ENCODE measurements around the gene MED9.

The MED9 gene

DNA sequence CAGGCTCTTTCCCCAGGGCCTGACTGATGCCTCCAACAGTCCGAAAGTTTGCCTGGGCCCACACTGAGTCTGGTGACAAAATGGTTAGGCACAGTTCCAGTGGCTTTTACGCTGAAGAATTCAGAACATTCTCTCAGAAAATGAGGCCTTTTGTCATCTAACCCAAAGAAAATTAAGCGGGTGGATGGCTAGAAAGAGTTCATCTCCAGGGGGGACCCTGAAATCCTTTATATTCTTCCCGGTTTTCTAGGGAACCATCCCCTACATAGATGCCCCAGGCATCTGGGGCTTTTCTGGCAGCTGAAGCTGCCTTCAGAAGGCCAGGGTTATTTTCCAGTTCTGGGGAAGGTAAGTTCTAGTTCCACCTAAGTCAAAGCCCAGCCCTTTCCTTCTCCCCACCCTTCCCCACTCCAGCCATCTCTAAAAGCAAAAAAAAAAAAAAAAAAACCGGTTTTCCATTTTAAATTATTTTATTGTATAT, 17.2 kb downstream of the MED9 start:
- H2AK5ac ChIP-seq (ENCODE audit: low read length) = no peak overlapping the region
- no peak overlapping the region for H3K23ac ChIP-seq (ENCODE audit: low read length)
- H3K4me2 ChIP-seq (ENCODE audit: low read length) = no peak overlapping the region
- no peaks in the 10 kb centered on the region for H3K9me3 ChIP-seq (ENCODE audit: insufficient read depth, low read depth, low read length)
- H4K8ac ChIP-seq (ENCODE audit: low read depth, low read length) = no peak overlapping the region
- H4K91ac ChIP-seq (ENCODE audit: low read depth, low read length) = no peak overlapping the region
- H3K27ac ChIP-seq (ENCODE audit: low read depth, low read length) = no peak overlapping the region
- H2AFZ ChIP-seq (ENCODE audit: insufficient read depth, low read length, poor library complexity) = no peak overlapping the region
- peaks cover 10 to 19% of the 10 kb centered on the region in 2 experiments for H3K4me1 ChIP-seq (ENCODE audit: control insufficient read depth in 1 of 2, insufficient read depth in 2 of 2, low read length in 2 of 2)
- no CpG with 5 or more reads among the region's 5 CpGs for WGBS (ENCODE audit: extremely low coverage, insufficient coverage, insufficient read length)
- no peak overlapping the region for H3K14ac ChIP-seq (ENCODE audit: low read length)
- H3K18ac ChIP-seq (ENCODE audit: low read length) = no peak overlapping the region
- no peak overlapping the region for H3K9ac ChIP-seq (ENCODE audit: low read length)
- no peak overlapping the region for H3K4ac ChIP-seq (ENCODE audit: low read depth, low read length)
- H3K27me3 ChIP-seq (ENCODE audit: insufficient read depth, low read length) = peaks cover 17% of the 10 kb centered on the region
- no peaks in the 10 kb centered on the region for H3K79me2 ChIP-seq (ENCODE audit: control insufficient read depth, insufficient read depth, low read length, poor library complexity)
- peaks cover 15 to 22% of the 10 kb centered on the region in 2 experiments for H3K36me3 ChIP-seq (ENCODE audit: control insufficient read depth in 1 of 2, insufficient read depth in 2 of 2, low read length in 2 of 2)
- H4K12ac ChIP-seq (ENCODE audit: low read depth, low read length) = no peak overlapping the region
- no peak overlapping the region for H3K4me3 ChIP-seq (ENCODE audit: low read depth, low read length)
- H2BK5ac ChIP-seq (ENCODE audit: low read depth, low read length, poor library complexity) = no peak overlapping the region
- H2BK12ac ChIP-seq (ENCODE audit: low read length) = no peak overlapping the region
- H2BK120ac ChIP-seq (ENCODE audit: insufficient read depth, low read length, poor library complexity) = no peak overlapping the region
- no peak for DNase-seq
- no peaks in the 10 kb centered on the region for H3K79me1 ChIP-seq (ENCODE audit: low read length)

DNA sequence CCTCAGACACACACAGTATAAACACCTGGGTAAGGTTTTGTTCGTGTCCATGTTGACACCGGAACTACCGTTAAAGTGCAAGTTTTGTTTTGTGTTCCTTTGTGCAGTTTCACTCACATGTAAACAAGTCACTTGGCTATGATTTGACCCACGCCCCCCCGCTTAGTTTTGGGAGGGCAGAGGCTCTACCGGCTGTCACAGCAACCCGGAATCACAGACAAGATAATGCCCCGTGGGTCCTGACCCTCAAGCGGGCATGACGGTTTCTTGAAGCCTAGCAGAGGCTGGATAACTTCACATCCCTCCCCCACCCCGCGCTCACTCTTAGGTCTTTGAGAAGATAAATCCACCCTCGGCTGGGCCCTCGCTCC, 17.7 kb downstream of the MED9 start:
- H3K36me3 ChIP-seq (ENCODE audit: control insufficient read depth in 1 of 2, insufficient read depth in 2 of 2, low read length in 2 of 2) = peaks cover 15 to 22% of the 10 kb centered on the region in 2 experiments
- DNase-seq = peak in 1 of 2 donors; percentile 3
- H3K4me2 ChIP-seq (ENCODE audit: low read length) = peak overlapping the region; percentile 61
- no peak overlapping the region for H3K4ac ChIP-seq (ENCODE audit: low read depth, low read length)
- no peak overlapping the region for H2AFZ ChIP-seq (ENCODE audit: insufficient read depth, low read length, poor library complexity)
- no peak overlapping the region for H2BK12ac ChIP-seq (ENCODE audit: low read length)
- H4K91ac ChIP-seq (ENCODE audit: low read depth, low read length) = no peak overlapping the region
- H3K79me1 ChIP-seq (ENCODE audit: low read length) = no peaks in the 10 kb centered on the region
- no peaks in the 10 kb centered on the region for H3K79me2 ChIP-seq (ENCODE audit: control insufficient read depth, insufficient read depth, low read length, poor library complexity)
- no peak overlapping the region for H4K8ac ChIP-seq (ENCODE audit: low read depth, low read length)
- no peak overlapping the region for H3K9ac ChIP-seq (ENCODE audit: low read length)
- no peak overlapping the region for H4K12ac ChIP-seq (ENCODE audit: low read depth, low read length)
- H3K27me3 ChIP-seq (ENCODE audit: insufficient read depth, low read length) = peaks cover 17% of the 10 kb centered on the region
- H3K4me1 ChIP-seq (ENCODE audit: control insufficient read depth in 1 of 2, insufficient read depth in 2 of 2, low read length in 2 of 2) = peaks cover 10 to 19% of the 10 kb centered on the region in 2 experiments
- H3K27ac ChIP-seq (ENCODE audit: low read depth, low read length) = no peak overlapping the region
- no CpG with 5 or more reads among the region's 14 CpGs for WGBS (ENCODE audit: extremely low coverage, insufficient coverage, insufficient read length)
- no peak overlapping the region for H2BK5ac ChIP-seq (ENCODE audit: low read depth, low read length, poor library complexity)
- no peaks in the 10 kb centered on the region for H3K9me3 ChIP-seq (ENCODE audit: insufficient read depth, low read depth, low read length)
- no peak overlapping the region for H2AK5ac ChIP-seq (ENCODE audit: low read length)
- H2BK120ac ChIP-seq (ENCODE audit: insufficient read depth, low read length, poor library complexity) = no peak overlapping the region
- no peak overlapping the region for H3K4me3 ChIP-seq (ENCODE audit: low read depth, low read length)
- no peak overlapping the region for H3K14ac ChIP-seq (ENCODE audit: low read length)
- no peak overlapping the region for H3K18ac ChIP-seq (ENCODE audit: low read length)
- no peak overlapping the region for H3K23ac ChIP-seq (ENCODE audit: low read length)

DNA sequence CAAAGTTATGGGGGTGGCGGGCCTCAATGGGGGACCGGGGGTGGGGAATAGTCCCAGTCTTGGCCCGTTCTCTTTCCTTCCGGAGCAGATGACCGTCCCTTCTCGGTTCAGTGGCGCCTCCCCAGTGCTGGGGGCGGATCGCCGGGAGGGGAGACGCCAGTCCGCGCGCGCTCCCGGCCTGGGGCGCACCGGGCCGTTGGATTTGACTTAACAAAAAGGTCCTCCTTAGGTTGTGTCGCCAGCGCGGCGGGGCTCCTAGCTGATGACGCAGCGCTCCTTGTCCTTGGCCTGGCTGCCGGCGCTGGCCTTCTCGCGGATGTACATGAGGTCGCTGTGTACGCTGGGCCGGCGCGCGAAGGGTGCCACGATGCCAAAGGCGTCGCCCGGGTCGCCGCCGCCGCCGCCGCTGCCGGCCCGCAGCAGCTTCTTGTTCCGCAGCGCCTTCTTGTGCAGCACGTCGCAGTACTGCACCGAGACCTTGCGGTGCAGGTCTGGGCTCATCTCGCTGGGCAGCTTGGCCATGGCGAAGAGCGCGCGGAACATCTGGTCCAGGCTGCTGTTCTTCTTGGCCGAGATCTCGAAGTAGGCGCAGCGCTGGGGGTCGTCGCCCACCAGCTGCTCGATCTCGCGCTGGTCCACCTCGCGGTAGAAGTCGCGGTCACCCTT, 18.2 kb downstream of the MED9 start:
- peak; percentile 45 to 56 for DNase-seq

DNA sequence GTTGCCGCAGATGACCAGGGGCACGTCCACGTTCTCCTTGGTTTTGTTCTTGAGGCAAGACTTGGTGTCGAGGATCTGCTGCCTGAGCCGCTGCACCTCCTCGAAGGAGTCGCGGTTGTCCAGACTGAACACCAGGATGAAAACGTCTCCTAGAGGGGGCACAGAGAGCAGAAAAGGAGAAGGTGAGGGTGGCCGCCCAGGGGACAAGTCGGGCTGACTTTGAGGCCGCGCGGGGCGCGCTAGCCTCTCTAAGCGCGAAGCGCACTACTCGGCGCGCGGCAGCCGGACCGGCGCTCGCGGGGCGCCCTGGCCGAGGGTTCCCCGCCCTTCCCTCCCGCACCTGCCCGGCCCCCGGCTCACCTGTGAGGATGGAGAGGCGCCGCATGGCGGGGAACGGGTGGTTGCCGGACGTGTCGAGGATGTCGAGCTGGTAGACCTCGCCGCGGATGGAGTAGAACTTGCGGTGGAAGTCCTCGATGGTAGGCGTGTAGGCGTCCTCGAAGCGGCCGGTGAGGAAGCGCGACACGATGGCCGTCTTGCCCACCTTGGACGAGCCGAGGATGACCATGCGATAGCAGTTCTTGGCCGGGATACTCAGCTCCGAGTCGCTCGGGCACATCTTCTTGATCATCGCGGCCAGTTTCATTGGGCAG, 18.9 kb downstream of the MED9 start:
- no peak overlapping the region for H2BK5ac ChIP-seq (ENCODE audit: low read depth, low read length, poor library complexity)
- H4K12ac ChIP-seq (ENCODE audit: low read depth, low read length) = no peak overlapping the region
- no peak overlapping the region for H2BK12ac ChIP-seq (ENCODE audit: low read length)
- H3K79me1 ChIP-seq (ENCODE audit: low read length) = no peaks in the 10 kb centered on the region
- peak overlapping the region; percentile 79 for H3K4me2 ChIP-seq (ENCODE audit: low read length)
- H2BK120ac ChIP-seq (ENCODE audit: insufficient read depth, low read length, poor library complexity) = no peak overlapping the region
- peaks cover 10 to 19% of the 10 kb centered on the region in 2 experiments for H3K4me1 ChIP-seq (ENCODE audit: control insufficient read depth in 1 of 2, insufficient read depth in 2 of 2, low read length in 2 of 2)
- H2AFZ ChIP-seq (ENCODE audit: insufficient read depth, low read length, poor library complexity) = no peak overlapping the region
- no peak overlapping the region for H3K18ac ChIP-seq (ENCODE audit: low read length)
- H3K14ac ChIP-seq (ENCODE audit: low read length) = no peak overlapping the region
- no peak overlapping the region for H3K9ac ChIP-seq (ENCODE audit: low read length)
- H4K91ac ChIP-seq (ENCODE audit: low read depth, low read length) = no peak overlapping the region
- WGBS (ENCODE audit: extremely low coverage, insufficient coverage, insufficient read length) = no CpG with 5 or more reads among the region's 65 CpGs
- no peak overlapping the region for H4K8ac ChIP-seq (ENCODE audit: low read depth, low read length)
- H2AK5ac ChIP-seq (ENCODE audit: low read length) = no peak overlapping the region
- H3K4ac ChIP-seq (ENCODE audit: low read depth, low read length) = no peak overlapping the region
- H3K27ac ChIP-seq (ENCODE audit: low read depth, low read length) = no peak overlapping the region
- peaks cover 15 to 22% of the 10 kb centered on the region in 2 experiments for H3K36me3 ChIP-seq (ENCODE audit: control insufficient read depth in 1 of 2, insufficient read depth in 2 of 2, low read length in 2 of 2)
- H3K27me3 ChIP-seq (ENCODE audit: insufficient read depth, low read length) = peaks cover 17% of the 10 kb centered on the region
- H3K9me3 ChIP-seq (ENCODE audit: insufficient read depth, low read depth, low read length) = peaks cover 2% of the 10 kb centered on the region
- H3K23ac ChIP-seq (ENCODE audit: low read length) = no peak overlapping the region
- peak overlapping the region; percentile 54 for H3K4me3 ChIP-seq (ENCODE audit: low read depth, low read length)
- H3K79me2 ChIP-seq (ENCODE audit: control insufficient read depth, insufficient read depth, low read length, poor library complexity) = no peaks in the 10 kb centered on the region
- peak in 1 of 2 donors; percentile 27 for DNase-seq

More for the DNA sequence above, 18.2 kb downstream of the MED9 start:
- no peak overlapping the region for H2BK5ac ChIP-seq (ENCODE audit: low read depth, low read length, poor library complexity)
- H3K18ac ChIP-seq (ENCODE audit: low read length) = no peak overlapping the region
- no CpG with 5 or more reads among the region's 71 CpGs for WGBS (ENCODE audit: extremely low coverage, insufficient coverage, insufficient read length)
- H4K8ac ChIP-seq (ENCODE audit: low read depth, low read length) = no peak overlapping the region
- H3K4me3 ChIP-seq (ENCODE audit: low read depth, low read length) = peak overlapping the region; percentile 54
- H3K23ac ChIP-seq (ENCODE audit: low read length) = no peak overlapping the region
- no peak overlapping the region for H4K91ac ChIP-seq (ENCODE audit: low read depth, low read length)
- H2AK5ac ChIP-seq (ENCODE audit: low read length) = no peak overlapping the region
- peaks cover 17% of the 10 kb centered on the region for H3K27me3 ChIP-seq (ENCODE audit: insufficient read depth, low read length)
- peaks cover 10 to 19% of the 10 kb centered on the region in 2 experiments for H3K4me1 ChIP-seq (ENCODE audit: control insufficient read depth in 1 of 2, insufficient read depth in 2 of 2, low read length in 2 of 2)
- no peak overlapping the region for H3K4ac ChIP-seq (ENCODE audit: low read depth, low read length)
- H3K4me2 ChIP-seq (ENCODE audit: low read length) = peak overlapping the region; percentile 61
- H3K9ac ChIP-seq (ENCODE audit: low read length) = no peak overlapping the region
- H3K14ac ChIP-seq (ENCODE audit: low read length) = no peak overlapping the region
- peaks cover 2% of the 10 kb centered on the region for H3K9me3 ChIP-seq (ENCODE audit: insufficient read depth, low read depth, low read length)
- no peak overlapping the region for H3K27ac ChIP-seq (ENCODE audit: low read depth, low read length)
- H2AFZ ChIP-seq (ENCODE audit: insufficient read depth, low read length, poor library complexity) = peak overlapping the region; percentile 40
- H3K79me1 ChIP-seq (ENCODE audit: low read length) = no peaks in the 10 kb centered on the region
- H2BK12ac ChIP-seq (ENCODE audit: low read length) = no peak overlapping the region
- H3K79me2 ChIP-seq (ENCODE audit: control insufficient read depth, insufficient read depth, low read length, poor library complexity) = no peaks in the 10 kb centered on the region
- peaks cover 15 to 22% of the 10 kb centered on the region in 2 experiments for H3K36me3 ChIP-seq (ENCODE audit: control insufficient read depth in 1 of 2, insufficient read depth in 2 of 2, low read length in 2 of 2)
- peak overlapping the region; percentile 0 for H4K12ac ChIP-seq (ENCODE audit: low read depth, low read length)
- H2BK120ac ChIP-seq (ENCODE audit: insufficient read depth, low read length, poor library complexity) = no peak overlapping the region

Measured in trophoblast cell (in vitro differentiated cells and primary cell).